ENCODE measurements around the gene ARAP1. TPM values are rescaled to one million over a fixed set of nuclear protein-coding genes. Genes with fewer than 3 reads are reported as not detected.

ARAP1 gene
- total and polyA plus RNA-seq, 8 donors = 21.5 to 73.5 (median 37.9) TPM

DNA sequence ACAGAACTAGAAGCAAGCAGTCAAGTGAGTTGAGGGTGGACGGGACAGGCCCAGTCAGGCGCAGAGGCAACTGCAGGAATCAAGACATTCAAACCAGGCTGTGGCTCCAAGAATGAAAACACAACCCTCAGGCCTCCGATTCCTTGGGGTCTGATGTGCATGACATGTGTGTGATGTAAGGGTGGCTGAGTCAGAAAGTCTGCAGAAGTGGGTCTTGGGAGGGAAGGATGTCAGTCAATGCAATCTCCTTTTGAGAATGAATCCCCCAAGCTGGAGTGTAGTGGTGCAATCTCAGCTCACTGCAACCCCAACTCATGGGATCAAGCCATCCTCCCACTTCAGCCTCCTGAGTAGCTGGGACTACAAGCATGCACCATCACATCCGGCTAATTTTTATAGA, 62.0 kb downstream of the ARAP1 start:
- no peaks in the 10 kb centered on the region for H3K9me3 ChIP-seq
- H3K27ac ChIP-seq = no peak overlapping the region
- 91 to 94% methylated on average over 4 of the region's 4 CpGs for WGBS, 2 donors
- no peak for FAIRE-seq
- no peak for DNase-seq
- intact Hi-C loops (cut with DNase I) = no loop called here
- H3K4me3 ChIP-seq = no peak overlapping the region
- TF ChIP-seq, protein P1, sequence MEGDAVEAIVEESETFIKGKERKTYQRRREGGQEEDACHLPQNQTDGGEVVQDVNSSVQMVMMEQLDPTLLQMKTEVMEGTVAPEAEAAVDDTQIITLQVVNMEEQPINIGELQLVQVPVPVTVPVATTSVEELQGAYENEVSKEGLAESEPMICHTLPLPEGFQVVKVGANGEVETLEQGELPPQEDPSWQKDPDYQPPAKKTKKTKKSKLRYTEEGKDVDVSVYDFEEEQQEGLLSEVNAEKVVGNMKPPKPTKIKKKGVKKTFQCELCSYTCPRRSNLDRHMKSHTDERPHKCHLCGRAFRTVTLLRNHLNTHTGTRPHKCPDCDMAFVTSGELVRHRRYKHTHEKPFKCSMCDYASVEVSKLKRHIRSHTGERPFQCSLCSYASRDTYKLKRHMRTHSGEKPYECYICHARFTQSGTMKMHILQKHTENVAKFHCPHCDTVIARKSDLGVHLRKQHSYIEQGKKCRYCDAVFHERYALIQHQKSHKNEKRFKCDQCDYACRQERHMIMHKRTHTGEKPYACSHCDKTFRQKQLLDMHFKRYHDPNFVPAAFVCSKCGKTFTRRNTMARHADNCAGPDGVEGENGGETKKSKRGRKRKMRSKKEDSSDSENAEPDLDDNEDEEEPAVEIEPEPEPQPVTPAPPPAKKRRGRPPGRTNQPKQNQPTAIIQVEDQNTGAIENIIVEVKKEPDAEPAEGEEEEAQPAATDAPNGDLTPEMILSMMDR (IDR thresholded peaks at IDR 0.05) = no peak
- H3K4me1 ChIP-seq = no peaks in the 10 kb centered on the region
- no peak for ATAC-seq
- peaks cover 2 to 37% (median 11%) of the 10 kb centered on the region in 3 donors for H3K36me3 ChIP-seq
- no peaks in the 10 kb centered on the region for H3K27me3 ChIP-seq

DNA sequence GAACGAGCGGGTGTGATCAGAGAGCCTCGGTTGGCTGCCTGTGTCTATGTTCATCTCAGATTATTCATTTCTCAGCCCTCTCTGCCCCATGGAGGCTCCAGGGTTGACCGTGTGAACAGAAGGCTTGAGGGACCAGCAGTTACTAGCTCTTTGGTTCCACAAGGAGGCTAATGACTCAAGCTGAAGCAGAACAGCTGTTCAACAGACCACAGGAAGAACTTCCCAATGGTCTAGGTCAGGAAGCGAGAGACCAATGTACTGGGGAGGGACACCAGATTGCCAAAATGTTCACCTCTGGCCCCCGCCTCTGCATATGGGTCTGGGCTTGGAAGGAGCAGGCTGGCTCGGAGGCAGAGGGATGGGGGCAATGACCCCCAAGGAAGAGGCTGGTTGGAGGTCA, 63.3 kb downstream of the ARAP1 start:
- TF ChIP-seq, protein P1 (IDR thresholded peaks at IDR 0.05) = no peak
- DNase-seq = no peak
- Histone ChIP-seq H3K27ac (no peak overlapping the region), H3K4me1 (no peaks in the 10 kb centered on the region), H3K9me3 (no peaks in the 10 kb centered on the region), H3K4me3 (no peak overlapping the region), H3K27me3 (no peaks in the 10 kb centered on the region), H3K36me3 (peaks cover 0 to 26% (median 7%) of the 10 kb centered on the region in 3 donors)
- FAIRE-seq = no peak
- ATAC-seq = no peak
- 88 to 89% methylated on average over 7 of the region's 7 CpGs for WGBS, 2 donors
- intact Hi-C loops (cut with DNase I) = loop anchor here in 1 of 3 donors (10.0 kb wide), 1 partner anchor 224 kb away; no protein-coding TSS in a partner anchor

DNA sequence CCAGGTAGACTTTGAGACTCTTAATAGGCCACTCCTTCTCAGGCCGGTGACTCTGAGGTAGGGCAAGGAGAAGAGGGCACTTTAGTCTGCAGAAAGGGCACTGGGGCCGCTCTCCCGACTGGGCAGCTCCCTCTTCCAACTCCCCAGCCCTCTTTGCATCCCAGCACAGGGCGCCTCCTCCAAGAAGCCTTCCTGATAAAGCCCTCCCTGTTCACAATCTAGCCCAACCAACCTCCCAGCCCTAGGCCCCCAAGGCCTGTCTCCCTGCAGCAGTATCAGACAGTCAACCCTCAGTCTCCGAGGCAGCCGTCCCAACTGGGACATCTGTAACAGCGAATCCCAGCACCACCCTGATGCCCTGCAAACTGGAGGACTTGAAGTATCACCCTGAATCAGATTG, 63.7 kb downstream of the ARAP1 start:
- TF ChIP-seq, protein P1 (IDR thresholded peaks at IDR 0.05) = no peak
- Histone ChIP-seq H3K27ac (no peak overlapping the region), H3K4me1 (no peaks in the 10 kb centered on the region), H3K36me3 (peaks cover 0 to 25% (median 6%) of the 10 kb centered on the region in 3 donors), H3K9me3 (no peaks in the 10 kb centered on the region), H3K27me3 (no peaks in the 10 kb centered on the region), H3K4me3 (no peak overlapping the region)
- DNase-seq (no peak), FAIRE-seq (no peak), ATAC-seq (no peak)
- WGBS, 2 donors = 89 to 93% methylated on average over 7 of the region's 7 CpGs
- intact Hi-C loops (cut with DNase I) = loop anchor here in 1 of 3 donors (10.0 kb wide), 1 partner anchor 224 kb away; no protein-coding TSS in a partner anchor

DNA sequence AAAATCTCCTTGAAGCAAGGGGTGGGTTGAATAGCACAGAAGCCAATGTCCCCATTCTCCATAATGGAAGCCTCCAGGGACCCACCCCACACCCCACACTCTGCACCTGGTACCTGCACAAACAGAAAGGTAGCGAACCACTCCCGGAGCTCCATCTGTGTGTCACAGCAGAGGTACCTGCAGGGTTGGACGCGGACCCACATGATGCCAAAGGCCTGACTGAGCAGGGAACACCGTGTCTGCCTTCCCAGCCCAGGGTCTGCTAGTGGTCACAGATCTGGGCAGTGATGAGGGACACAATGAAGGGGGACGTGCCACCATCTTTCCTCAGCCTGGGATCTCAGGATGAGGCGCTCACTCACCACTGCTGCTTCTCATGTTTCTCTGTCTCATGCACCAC, 64.9 kb downstream of the ARAP1 start:
- no peaks in the 10 kb centered on the region for H3K27me3 ChIP-seq
- TF ChIP-seq, protein P1 (IDR thresholded peaks at IDR 0.05) = no peak
- DNase-seq (no peak), FAIRE-seq (no peak), ATAC-seq (no peak)
- H3K36me3 ChIP-seq = peaks cover 0 to 14% (median 0%) of the 10 kb centered on the region in 3 donors
- no peaks in the 10 kb centered on the region for H3K9me3 ChIP-seq
- H3K4me1 ChIP-seq = no peaks in the 10 kb centered on the region
- WGBS, 2 donors = 90 to 97% methylated on average over 7 of the region's 7 CpGs
- H3K4me3 ChIP-seq = no peak overlapping the region
- intact Hi-C loops (cut with DNase I) = loop anchor here in 1 of 3 donors (10.0 kb wide), 1 partner anchor 223 kb away; no protein-coding TSS in a partner anchor
- H3K27ac ChIP-seq = no peak overlapping the region

DNA sequence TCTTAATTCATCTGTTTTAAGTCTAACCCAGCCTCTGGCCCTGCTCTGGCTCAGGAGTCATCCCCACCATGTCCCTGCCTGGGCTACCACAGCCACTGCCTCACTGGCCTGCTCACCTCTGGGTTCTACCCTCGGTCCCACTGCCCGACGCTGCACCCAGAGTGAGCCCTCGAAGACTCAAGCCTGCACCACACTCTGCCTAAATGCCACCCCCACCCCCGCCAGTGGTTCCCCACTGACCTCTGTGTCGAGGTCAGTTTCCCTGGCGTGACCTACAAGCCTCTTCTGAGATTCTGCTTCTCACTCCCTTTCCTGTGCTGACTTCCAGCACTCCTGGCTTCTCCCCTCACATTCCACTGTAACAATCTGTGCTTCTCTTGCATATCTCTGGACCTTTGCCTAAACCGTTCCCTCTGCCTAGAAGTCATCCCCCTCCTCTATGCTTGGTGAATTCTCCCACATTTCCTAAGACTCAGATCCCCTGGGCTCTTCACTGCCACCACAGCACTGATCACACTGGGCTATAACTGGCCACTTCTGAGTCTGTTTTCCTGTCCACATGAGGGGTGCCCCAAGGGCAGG, 65.5 kb downstream of the ARAP1 start:
- H3K4me1 ChIP-seq = no peaks in the 10 kb centered on the region
- H3K4me3 ChIP-seq = no peak overlapping the region
- intact Hi-C loops (cut with DNase I) = loop anchor here in 1 of 3 donors (10.0 kb wide), 1 partner anchor 222 kb away; no protein-coding TSS in a partner anchor
- H3K27me3 ChIP-seq = no peaks in the 10 kb centered on the region
- ATAC-seq = no peak
- 79 to 81% methylated on average over 8 of the region's 8 CpGs for WGBS, 2 donors
- no peak for FAIRE-seq
- no peaks in the 10 kb centered on the region for H3K9me3 ChIP-seq
- TF ChIP-seq, protein P1 (IDR thresholded peaks at IDR 0.05) = no peak
- peaks cover 0 to 10% (median 0%) of the 10 kb centered on the region in 3 donors for H3K36me3 ChIP-seq
- no peak overlapping the region for H3K27ac ChIP-seq
- DNase-seq = no peak

Measured in pancreas (tissue), 10 donors.